HG02870 (cell line): ENCODE results near the gene SIGLEC8.
"Not testable (repeated sequence)": the region's sequence is repeated elsewhere in the genome, so short reads cannot be mapped to it uniquely, and the experiment has no call there.

Experiments
- ATAC-seq: cut with Tn5 transposase; IDR thresholded peaks from one replicate; pipeline ENCODE4 v1.9.1; 2021; ENCODE audit warnings: mild to moderate bottlenecking, moderate library complexity; ENCODE audit not compliant: unreplicated experiment

SIGLEC8 gene

DNA sequence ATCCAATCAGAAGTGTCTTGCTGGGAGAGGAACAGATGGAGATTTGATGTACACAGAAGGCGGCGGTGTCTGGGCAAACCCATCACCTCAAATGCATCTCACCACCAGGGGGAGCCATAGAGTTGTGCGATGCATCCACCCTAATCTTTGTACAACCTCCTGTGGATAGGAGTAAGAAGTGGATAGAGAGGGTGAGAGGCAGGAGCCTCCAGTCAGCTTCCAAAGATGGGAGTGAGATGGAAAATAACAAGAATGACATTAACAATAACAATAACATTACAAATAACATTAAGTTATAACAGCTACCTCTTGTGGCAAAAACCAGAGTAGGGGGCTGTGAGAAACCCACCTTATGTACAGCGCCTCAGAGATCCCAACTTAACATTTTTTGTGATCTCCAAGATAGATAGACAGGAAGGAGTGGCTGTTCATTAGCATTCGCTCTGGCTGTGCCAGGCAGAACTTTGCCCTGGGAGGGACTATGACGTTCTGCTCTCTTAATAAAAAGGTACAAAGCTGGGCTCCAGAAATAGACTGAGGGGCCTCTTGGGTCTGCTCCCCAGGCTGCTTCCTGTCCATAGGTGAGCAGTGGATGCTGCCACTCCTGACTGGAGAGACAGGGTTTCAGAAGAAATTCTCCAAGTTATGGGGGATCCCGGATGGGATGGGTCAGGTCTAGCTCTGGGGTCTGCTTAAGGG, 14.9 kb upstream of the SIGLEC8 start:
- ATAC-seq = no peak

- no peak for ATAC-seq
Measured at GRCh38 chr19:51472607-51473006, 14.4 kb upstream of the SIGLEC8 start.

- ATAC-seq = no peak
Measured at GRCh38 chr19:51471527-51471926, 13.3 kb upstream of the SIGLEC8 start.

- ATAC-seq = no peak
Measured at GRCh38 chr19:51470966-51471365, 12.7 kb upstream of the SIGLEC8 start.

DNA sequence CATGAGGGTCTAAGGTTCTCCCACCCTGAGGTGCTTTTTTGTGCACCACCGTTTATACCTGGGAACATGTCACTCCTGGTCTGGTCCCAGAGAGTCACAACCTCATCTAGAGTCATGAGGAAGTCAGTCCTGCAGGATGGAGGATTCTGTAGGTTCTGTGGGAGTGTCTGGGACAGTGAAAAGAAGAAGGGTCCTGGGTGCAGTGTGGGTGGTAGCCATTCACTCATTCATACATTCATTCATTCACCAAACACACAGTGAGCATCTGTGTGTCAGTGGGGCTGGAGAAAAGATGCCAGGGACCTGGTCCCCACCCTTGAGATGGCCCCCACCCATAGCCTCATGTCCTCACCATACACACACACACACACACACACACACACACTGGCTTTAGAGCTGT, 11.4 kb upstream of the SIGLEC8 start:
- ATAC-seq = no peak

GRCh38 chr19:51469162-51469561, 10.9 kb upstream of the SIGLEC8 start:
- ATAC-seq = no peak

GRCh38 chr19:51468545-51468920, 10.3 kb upstream of the SIGLEC8 start:
- ATAC-seq = no peak

- no peak for ATAC-seq
Measured at GRCh38 chr19:51467864-51468544, 9.8 kb upstream of the SIGLEC8 start.

GRCh38 chr19:51466723-51467122, 8.5 kb upstream of the SIGLEC8 start:
- no peak for ATAC-seq

DNA sequence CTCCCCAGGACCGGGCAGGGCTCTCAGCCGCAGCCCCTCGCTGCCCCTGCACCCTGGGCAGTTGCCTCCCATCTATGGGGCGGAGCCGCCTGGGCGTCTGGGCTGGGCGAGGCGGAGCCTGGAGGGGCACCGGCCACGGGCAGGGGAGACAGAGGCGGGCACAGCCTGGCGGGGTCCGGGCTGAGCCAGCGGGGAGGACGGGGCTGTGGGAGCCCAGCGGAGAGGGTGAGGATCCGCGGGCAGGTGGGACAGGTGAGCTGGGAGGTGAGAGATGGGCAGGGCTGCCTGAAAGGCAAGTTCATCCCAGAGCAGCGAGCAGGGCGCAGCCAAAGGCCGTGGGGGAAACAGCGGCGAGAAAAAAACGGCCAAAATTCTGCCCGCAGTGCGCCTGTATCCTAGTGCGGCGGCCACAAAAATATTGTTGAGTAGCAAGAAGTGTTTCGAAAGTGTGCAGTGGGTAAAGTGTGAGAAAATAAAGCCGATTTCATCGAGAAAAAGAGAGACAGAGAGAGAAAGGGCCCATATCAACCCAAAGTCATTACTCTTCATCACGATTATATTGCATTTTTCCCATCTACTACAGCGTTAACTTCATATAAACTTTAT, 5.8 kb upstream of the SIGLEC8 start:
- not testable (repeated sequence) for ATAC-seq

DNA sequence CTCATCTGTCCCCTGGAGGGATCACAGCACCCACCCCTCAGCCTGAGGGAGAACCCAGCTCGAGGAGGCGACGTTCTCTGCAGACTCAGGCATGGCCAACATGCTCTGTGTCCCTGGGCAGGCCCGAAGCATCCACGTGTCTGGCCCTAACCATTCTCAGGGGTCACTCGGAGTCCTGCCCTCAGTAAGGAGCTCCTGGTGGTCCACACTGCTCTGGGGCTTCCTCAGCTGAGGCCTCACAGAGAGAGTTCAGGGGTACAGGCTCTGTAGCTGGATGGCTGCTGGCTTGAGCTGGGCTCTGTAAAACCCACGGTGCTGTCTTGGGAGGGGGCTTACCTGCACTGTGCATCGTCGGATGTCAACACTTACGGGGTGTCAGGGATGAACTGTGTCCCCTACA, 4.4 kb upstream of the SIGLEC8 start:
- no peak for ATAC-seq

- ATAC-seq = no peak
Measured at GRCh38 chr19:51462276-51462675, 4.0 kb upstream of the SIGLEC8 start.

DNA sequence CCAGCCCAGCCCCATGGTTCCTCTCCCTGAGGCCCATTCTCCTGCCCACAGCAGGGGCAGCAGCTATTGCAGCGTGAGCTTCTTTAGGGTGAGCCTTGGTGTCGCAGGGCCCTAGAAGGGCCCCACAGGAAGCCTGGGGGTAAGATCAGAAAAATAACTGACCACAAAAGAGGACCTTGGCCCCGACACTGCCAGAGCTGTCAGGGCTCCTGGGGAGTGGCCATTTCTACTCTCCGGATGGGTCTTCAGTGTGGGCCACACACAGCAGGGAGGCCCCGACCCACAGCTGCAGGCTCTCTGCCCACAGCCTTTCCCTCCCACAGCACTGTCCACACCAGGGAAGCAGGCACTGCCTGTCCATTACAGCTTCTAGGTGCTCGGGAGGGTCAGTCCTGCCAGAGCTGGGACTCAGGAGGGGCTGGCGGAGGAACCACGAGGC, 3.5 kb upstream of the SIGLEC8 start:
- no peak for ATAC-seq

DNA sequence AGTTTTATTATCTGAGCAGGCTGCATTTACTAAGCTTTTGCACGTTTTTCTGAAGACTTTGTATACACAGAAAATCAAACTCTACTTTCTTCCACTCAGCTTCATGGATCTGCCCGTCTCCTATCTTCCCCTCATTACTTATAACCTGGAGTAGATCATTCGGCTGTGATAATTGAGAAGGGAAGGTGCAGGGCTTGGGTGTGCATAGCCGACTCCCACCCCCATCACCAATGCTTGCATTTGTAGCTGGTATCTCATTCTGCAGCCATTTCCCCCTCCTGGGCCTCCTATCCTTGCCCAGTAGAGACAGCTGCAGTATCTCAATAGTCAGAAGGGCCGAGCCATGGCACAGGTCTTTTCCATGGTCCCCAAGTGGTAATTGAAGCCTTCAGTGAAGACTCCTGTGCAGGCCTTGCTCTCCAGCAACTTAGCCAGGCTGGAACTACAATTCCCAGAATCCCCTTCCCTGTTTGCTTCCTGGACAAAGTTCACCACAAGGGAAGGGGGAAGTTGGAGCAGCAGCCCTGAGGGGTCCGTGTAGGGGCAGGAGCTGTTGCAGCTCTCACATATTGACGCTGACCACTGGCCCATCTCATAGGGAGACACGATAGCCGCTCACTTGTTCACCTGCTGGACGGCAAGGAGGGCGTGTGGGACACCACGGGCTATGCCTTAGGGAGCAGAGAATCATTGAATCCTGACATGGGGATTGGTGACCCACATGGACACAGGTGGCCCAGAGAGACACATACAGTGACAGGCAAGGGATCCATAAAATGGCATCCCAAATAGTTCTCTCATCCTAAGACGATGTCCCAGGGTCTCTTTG, 2.1 kb upstream of the SIGLEC8 start:
- ATAC-seq = no peak

DNA sequence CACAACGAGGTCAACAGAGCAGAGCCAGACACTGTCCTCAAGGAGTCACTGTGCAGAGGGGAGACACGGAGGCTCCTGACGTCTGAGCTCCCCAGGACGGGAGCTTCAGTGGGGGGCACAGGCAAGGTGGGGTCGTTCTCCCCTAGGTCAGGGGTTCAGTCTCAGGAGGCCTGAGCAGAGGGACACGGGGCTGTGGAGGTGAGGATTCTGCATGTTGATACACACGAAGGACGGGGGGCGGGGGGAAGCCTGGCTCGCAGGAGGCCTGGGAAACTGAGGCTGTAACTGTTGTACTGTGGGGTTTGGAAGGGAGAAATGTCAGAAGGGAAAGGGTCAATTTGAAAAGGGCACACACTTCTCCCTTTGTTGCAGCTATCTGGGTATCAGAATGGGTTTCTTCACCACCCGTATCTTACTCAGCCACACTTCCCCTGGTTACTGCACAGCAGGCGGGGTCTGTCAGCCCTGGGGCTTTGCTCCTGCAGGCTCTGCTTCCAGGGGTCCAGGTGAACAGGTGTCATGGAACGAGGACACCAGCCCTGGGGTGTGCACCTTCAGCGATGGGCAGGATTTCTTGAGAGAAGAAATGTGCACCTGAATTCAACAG, 748 bp upstream of the SIGLEC8 start:
- ATAC-seq = no peak

GRCh38 chr19:51457351-51458013, 772 bp downstream of the SIGLEC8 start:
- ATAC-seq = no peak

GRCh38 chr19:51456541-51457290, 1.5 kb downstream of the SIGLEC8 start:
- no peak for ATAC-seq

DNA sequence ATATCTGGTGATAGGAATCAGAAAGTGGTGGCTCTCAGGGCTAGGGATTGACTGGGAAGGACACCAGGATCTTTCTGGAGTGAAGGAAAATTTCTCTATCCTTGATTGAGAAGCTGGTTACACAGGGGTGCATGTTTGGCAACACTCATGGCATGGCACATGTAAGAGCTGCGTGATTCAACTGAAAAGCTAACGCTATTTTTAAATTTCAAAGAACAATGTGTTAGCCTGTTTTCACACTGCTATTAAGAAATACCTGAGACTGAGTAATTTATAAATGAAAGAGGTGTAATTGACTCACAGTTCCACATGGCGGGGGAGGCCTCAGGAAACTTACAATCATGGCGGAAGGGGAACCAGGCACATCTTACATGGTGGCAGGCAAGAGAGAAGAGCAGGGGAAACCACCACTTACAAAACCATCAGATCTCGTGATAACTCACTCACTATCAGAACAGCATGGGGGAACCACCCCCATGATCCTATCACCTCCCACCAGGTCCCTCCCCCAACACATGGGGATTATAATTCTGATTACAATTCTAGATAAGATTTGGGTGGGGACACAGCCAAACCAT, 7.4 kb downstream of the SIGLEC8 start:
- ATAC-seq = no peak

DNA sequence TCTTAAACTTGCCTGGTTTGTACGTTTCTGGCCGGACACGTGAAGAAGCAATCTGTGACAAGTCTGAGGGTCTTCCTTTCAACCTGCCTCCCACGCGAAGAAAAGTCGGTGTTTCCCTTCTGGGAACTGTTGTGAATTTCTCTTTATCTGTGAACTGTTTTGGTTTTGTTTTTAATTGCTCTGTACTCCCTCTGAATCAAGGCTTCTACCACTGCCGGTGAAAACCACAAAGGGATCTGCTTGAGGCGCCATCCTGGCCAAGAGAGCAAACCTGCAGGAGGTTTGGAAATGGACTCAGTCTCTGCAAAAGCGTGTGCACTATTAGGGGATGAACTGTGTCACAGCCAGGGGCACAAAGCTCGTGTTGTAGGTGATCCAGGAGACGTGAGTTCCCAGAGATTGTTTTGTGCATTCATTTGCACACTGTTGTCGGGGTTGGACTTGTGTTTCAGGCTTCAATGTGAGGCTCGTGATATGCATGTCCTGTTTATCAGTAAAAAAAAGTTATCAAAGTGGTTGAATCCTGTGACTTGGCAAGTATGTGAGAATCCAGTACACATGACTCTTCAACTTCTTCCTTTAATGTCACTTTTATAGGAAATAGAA, 9.7 kb downstream of the SIGLEC8 start:
- ATAC-seq = no peak
